Astrocyte (in vitro differentiated cells and primary cell): ENCODE results near the gene CORIN. TPM values are rescaled to one million over a fixed set of nuclear protein-coding genes. Genes with fewer than 3 reads are reported as not detected.

Experiments
- DNase-seq: peaks from one replicate; pipeline ENCODE4 v3.0.0-alpha.2; 2010; ENCODE audit warnings: low read depth
- FAIRE-seq: peaks from 2 replicates; lab custom pipeline; 2011; peaks lifted over from hg19 to GRCh38; lab: Jason Lieb, UNC
- H2AFZ ChIP-seq: 2 replicates; pipeline ENCODE4 v1.6.0; 2012; ENCODE audit warnings: low read depth, low read length, inconsistent platforms
- H3K27ac ChIP-seq: 2 replicates; pipeline ENCODE4 v1.5.1; 2011; ENCODE audit warnings: low read depth, low read length, inconsistent platforms
- H3K27me3 ChIP-seq: 2 replicates; pipeline ENCODE4 v1.6.0; 2011; ENCODE audit warnings: low read length, inconsistent platforms; ENCODE audit not compliant: insufficient read depth
- H3K36me3 ChIP-seq: 2 replicates; pipeline ENCODE4 v1.5.1; 2011; ENCODE audit warnings: low read length, inconsistent platforms; ENCODE audit not compliant: insufficient read depth
- H3K4me1 ChIP-seq: 2 replicates; pipeline ENCODE4 v1.5.1; 2011; ENCODE audit warnings: low read length, inconsistent platforms; ENCODE audit not compliant: insufficient read depth
- H3K4me2 ChIP-seq: 2 replicates; pipeline ENCODE4 v1.6.0; 2012; ENCODE audit warnings: low read length, inconsistent platforms
- H3K4me3 ChIP-seq: 2 replicates; pipeline ENCODE4 v1.5.1; 2011; ENCODE audit warnings: low read depth, mild to moderate bottlenecking, low read length, inconsistent platforms; ENCODE audit not compliant: insufficient read depth
- H3K79me2 ChIP-seq: 2 replicates; pipeline ENCODE4 v1.6.0; 2012; ENCODE audit warnings: mild to moderate bottlenecking, low read length, inconsistent platforms; ENCODE audit not compliant: insufficient read depth
- H3K9ac ChIP-seq: 2 replicates; pipeline ENCODE4 v1.6.0; 2012; ENCODE audit warnings: mild to moderate bottlenecking, low read length, inconsistent platforms
- H3K9me3 ChIP-seq: 2 replicates; pipeline ENCODE4 v1.5.1; 2012; ENCODE audit warnings: low read depth, mild to moderate bottlenecking, low read length, inconsistent platforms; ENCODE audit not compliant: insufficient read depth
- H4K20me1 ChIP-seq: 2 replicates; pipeline ENCODE4 v1.6.0; 2012; ENCODE audit warnings: low read length, inconsistent platforms; ENCODE audit not compliant: insufficient read depth
- H3K27ac Mint-ChIP-seq: one replicate; pipeline ENCODE4 v1.8.0; 2021; ENCODE audit warnings: mild to moderate bottlenecking, mixed read lengths; ENCODE audit not compliant: unreplicated experiment
- H3K27me3 Mint-ChIP-seq: one replicate; pipeline ENCODE4 v1.8.0; 2021; ENCODE audit warnings: low read depth, mixed read lengths; ENCODE audit not compliant: unreplicated experiment
- H3K36me3 Mint-ChIP-seq: one replicate; pipeline ENCODE4 v1.8.0; 2021; ENCODE audit warnings: low read depth, mixed read lengths; ENCODE audit not compliant: unreplicated experiment
- H3K4me1 Mint-ChIP-seq: one replicate; pipeline ENCODE4 v1.8.0; 2021; ENCODE audit warnings: low read depth, mixed read lengths; ENCODE audit not compliant: unreplicated experiment
- H3K4me3 Mint-ChIP-seq: one replicate; pipeline ENCODE4 v1.8.0; 2021; ENCODE audit warnings: mild to moderate bottlenecking, moderate library complexity, mixed read lengths; ENCODE audit not compliant: unreplicated experiment
- H3K9me3 Mint-ChIP-seq: one replicate; pipeline ENCODE4 v1.8.0; 2021; ENCODE audit warnings: mild to moderate bottlenecking, mixed read lengths; ENCODE audit not compliant: unreplicated experiment
- EZH2 ChIP-seq: IDR thresholded peaks from 2 replicates; pipeline ENCODE4 v1.6.1; 2012; ENCODE audit warnings: mild to moderate bottlenecking, low read length, inconsistent platforms; ENCODE audit not compliant: insufficient read depth
- total RNA-seq: library from RNA; stranded (reverse); gene quantifications from 2 replicates; pipeline ENCODE4 v1.2.1, GENCODE V29; 2021
- TF ChIP-seq, protein P1 (sequence below): IDR thresholded peaks from 2 replicates; pipeline ENCODE4 v1.5.1; 2011; ENCODE audit warnings: low read depth, mild to moderate bottlenecking, inconsistent platforms, low read length, moderate library complexity; ENCODE audit not compliant: insufficient read depth

Gene CORIN
- total RNA-seq, 1 donor from 2014 or later = 0.20 TPM

DNA sequence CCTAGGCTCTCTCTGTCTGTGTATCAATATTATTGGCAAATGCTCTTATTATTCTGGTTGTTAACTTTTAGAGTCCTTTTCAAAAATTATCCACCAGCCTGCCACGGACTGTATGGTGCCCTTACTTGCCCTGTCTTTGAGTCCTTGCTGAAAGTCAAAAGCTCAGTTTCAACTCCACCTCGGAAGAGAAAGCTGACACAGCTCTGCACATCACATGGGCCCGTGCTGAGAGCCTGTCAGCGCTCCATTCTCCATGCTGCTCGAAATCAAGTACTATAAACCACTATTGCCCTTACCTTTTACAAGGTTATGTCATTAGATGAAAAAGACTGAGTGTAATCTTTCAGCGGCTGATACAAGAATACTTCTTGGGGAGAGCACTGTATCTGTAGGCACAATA is 141.0 kb downstream of the CORIN start:
- no peak overlapping the region for H3K27ac ChIP-seq
- Mint-ChIP-seq H3K36me3 (no peaks in the 10 kb centered on the region), H3K4me3 (no peak overlapping the region), H3K9me3 (no peaks in the 10 kb centered on the region), H3K27ac (no peak overlapping the region), H3K4me1 (no peaks in the 10 kb centered on the region), H3K27me3 (no peaks in the 10 kb centered on the region)
- no peak overlapping the region for H3K9ac ChIP-seq
- H3K36me3 ChIP-seq = no peaks in the 10 kb centered on the region
- H3K27me3 ChIP-seq = no peaks in the 10 kb centered on the region
- no peak overlapping the region for H2AFZ ChIP-seq
- H3K4me1 ChIP-seq = no peaks in the 10 kb centered on the region
- FAIRE-seq = no peak
- H3K4me2 ChIP-seq = no peak overlapping the region
- no peak overlapping the region for H3K4me3 ChIP-seq
- no peak for DNase-seq
- H3K9me3 ChIP-seq = no peaks in the 10 kb centered on the region
- H3K79me2 ChIP-seq = no peaks in the 10 kb centered on the region
- no peaks in the 10 kb centered on the region for H4K20me1 ChIP-seq
- TF ChIP-seq, protein P1, sequence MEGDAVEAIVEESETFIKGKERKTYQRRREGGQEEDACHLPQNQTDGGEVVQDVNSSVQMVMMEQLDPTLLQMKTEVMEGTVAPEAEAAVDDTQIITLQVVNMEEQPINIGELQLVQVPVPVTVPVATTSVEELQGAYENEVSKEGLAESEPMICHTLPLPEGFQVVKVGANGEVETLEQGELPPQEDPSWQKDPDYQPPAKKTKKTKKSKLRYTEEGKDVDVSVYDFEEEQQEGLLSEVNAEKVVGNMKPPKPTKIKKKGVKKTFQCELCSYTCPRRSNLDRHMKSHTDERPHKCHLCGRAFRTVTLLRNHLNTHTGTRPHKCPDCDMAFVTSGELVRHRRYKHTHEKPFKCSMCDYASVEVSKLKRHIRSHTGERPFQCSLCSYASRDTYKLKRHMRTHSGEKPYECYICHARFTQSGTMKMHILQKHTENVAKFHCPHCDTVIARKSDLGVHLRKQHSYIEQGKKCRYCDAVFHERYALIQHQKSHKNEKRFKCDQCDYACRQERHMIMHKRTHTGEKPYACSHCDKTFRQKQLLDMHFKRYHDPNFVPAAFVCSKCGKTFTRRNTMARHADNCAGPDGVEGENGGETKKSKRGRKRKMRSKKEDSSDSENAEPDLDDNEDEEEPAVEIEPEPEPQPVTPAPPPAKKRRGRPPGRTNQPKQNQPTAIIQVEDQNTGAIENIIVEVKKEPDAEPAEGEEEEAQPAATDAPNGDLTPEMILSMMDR = no peak

DNA sequence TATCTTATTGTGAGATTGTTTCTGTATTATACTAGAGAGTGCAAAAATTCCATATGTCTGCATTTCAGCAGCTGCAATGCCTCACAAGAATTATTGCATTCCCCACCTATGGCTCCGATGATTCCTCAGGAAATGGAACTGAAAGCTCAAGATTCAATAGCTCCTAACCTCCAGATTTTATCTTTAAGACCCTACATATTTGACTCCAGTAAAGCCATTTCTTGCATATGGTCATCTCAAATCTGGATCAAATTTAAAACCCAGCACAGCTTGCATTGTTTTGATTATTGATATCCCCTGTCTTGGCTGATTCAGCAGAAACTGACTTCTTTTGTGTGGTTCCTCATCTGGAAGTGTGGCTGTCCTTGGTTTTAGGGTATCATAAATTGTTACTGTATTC is 142.6 kb downstream of the CORIN start:
- Histone ChIP-seq H3K9ac (no peak overlapping the region), H3K27ac (no peak overlapping the region), H4K20me1 (no peaks in the 10 kb centered on the region), H3K4me2 (no peak overlapping the region), H3K27me3 (no peaks in the 10 kb centered on the region), H3K4me1 (no peaks in the 10 kb centered on the region), H3K36me3 (no peaks in the 10 kb centered on the region), H2AFZ (no peak overlapping the region), H3K79me2 (no peaks in the 10 kb centered on the region), H3K4me3 (no peak overlapping the region), H3K9me3 (no peaks in the 10 kb centered on the region)
- Mint-ChIP-seq H3K9me3 (no peaks in the 10 kb centered on the region), H3K4me1 (no peaks in the 10 kb centered on the region), H3K27ac (no peak overlapping the region), H3K36me3 (no peaks in the 10 kb centered on the region), H3K4me3 (no peak overlapping the region), H3K27me3 (no peaks in the 10 kb centered on the region)
- DNase-seq = no peak
- TF ChIP-seq, protein P1 = no peak
- TF ChIP-seq EZH2 = no peak
- no peak for FAIRE-seq

DNA sequence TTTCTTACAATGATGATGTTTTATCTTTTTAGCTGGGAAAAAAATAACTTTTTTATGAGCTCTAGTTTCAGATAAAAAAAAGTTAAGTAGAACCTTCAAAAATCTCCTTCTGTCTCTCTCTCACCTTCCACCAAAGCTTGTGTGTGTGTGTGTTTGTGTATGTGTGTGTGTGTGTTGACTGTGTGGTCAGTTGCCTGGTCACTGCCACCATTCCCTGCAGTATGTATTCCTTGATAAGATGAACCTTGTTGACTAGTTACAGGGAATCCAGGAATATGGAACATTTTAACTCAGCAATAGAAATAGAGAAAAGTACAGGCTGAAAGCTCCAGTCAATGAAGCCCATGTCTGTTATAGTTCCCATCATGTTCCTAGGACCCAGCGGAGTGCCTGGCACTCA is 143.5 kb downstream of the CORIN start:
- FAIRE-seq (no peak), DNase-seq (no peak)
- H3K36me3 Mint-ChIP-seq = no peaks in the 10 kb centered on the region
- Histone ChIP-seq H2AFZ (no peak overlapping the region), H3K36me3 (no peaks in the 10 kb centered on the region), H3K27ac (no peak overlapping the region), H3K4me2 (no peak overlapping the region), H3K4me3 (no peak overlapping the region), H3K9ac (no peak overlapping the region), H3K9me3 (no peaks in the 10 kb centered on the region), H3K27me3 (no peaks in the 10 kb centered on the region), H3K4me1 (no peaks in the 10 kb centered on the region), H4K20me1 (no peaks in the 10 kb centered on the region), H3K79me2 (no peaks in the 10 kb centered on the region)
- no peaks in the 10 kb centered on the region for H3K27me3 Mint-ChIP-seq
- H3K27ac Mint-ChIP-seq = no peak overlapping the region
- H3K9me3 Mint-ChIP-seq = no peaks in the 10 kb centered on the region
- no peak for TF ChIP-seq EZH2
- TF ChIP-seq, protein P1 = no peak
- no peak overlapping the region for H3K4me3 Mint-ChIP-seq
- H3K4me1 Mint-ChIP-seq = no peaks in the 10 kb centered on the region
